H1 (cell line): ENCODE data around the gene ALDH1L2. TPM values are rescaled to one million over a fixed set of nuclear protein-coding genes. Genes with fewer than 3 reads are reported as not detected.

Experiments
- CTCF ChIA-PET: fragments of 300-600 bp; sonication (Branson Sonifier 250); formaldehyde crosslinking; loops from one replicate; lab custom pipeline; 2021; ENCODE audit not compliant: partially characterized antibody; lab: Charles Lee
- POLR2A ChIA-PET: fragments of 300-600 bp; sonication (Branson Sonifier 250); formaldehyde crosslinking; loops from one replicate; lab custom pipeline; 2021; ENCODE audit warnings: inconsistent platforms; ENCODE audit not compliant: partially characterized antibody; lab: Charles Lee
- DNase-seq, 2 experiments: peaks; one replicate each; pipeline versions ENCODE4 v3.0.0 to v3.0.0-alpha.2; 2010 to 2022; ENCODE audit warnings: low spot score in 2 of 2, low read depth in 1 of 2, mixed read lengths in 1 of 2
- FAIRE-seq: peaks from 2 replicates; lab custom pipeline; 2011; peaks lifted over from hg19 to GRCh38; lab: Jason Lieb, UNC
- H2AFZ ChIP-seq: 2 replicates; pipeline ENCODE4 v1.8.1; 2012; ENCODE audit warnings: low read length, inconsistent platforms
- H2AK5ac ChIP-seq: 2 replicates; pipeline ENCODE4 v1.6.1; 2013; ENCODE audit warnings: low read depth, low read length
- H2BK120ac ChIP-seq: replicated peaks from 2 replicates; pipeline ENCODE3; 2013; ENCODE audit warnings: low read depth, low read length, inconsistent platforms
- H2BK12ac ChIP-seq: 2 replicates; pipeline ENCODE4 v1.6.1; 2013; ENCODE audit warnings: low read depth, low read length
- H2BK15ac ChIP-seq: 2 replicates; pipeline ENCODE4 v1.6.1; 2013; ENCODE audit warnings: low read length
- H2BK20ac ChIP-seq: 2 replicates; pipeline ENCODE4 v1.6.1; 2013; ENCODE audit warnings: low read length
- H2BK5ac ChIP-seq: 2 replicates; pipeline ENCODE4 v1.6.1; 2013; ENCODE audit warnings: low read depth, low read length
- H3K14ac ChIP-seq: 2 replicates; pipeline ENCODE4 v1.6.1; 2013; ENCODE audit warnings: inconsistent platforms; ENCODE audit not compliant: insufficient read length
- H3K18ac ChIP-seq: 2 replicates; pipeline ENCODE4 v1.6.1; 2013; ENCODE audit warnings: low read length; ENCODE audit errors: extremely low read depth
- H3K23ac ChIP-seq: 2 replicates; pipeline ENCODE4 v1.6.1; 2013; ENCODE audit warnings: inconsistent platforms; ENCODE audit not compliant: insufficient read length
- H3K23me2 ChIP-seq: 2 replicates; pipeline ENCODE4 v1.6.1; 2013; ENCODE audit warnings: low read depth, low read length
- H3K27ac ChIP-seq: 2 replicates; pipeline ENCODE4 v1.6.1; 2011; ENCODE audit warnings: low read depth, low read length, inconsistent platforms
- H3K27me3 ChIP-seq, 4 experiments: replicated peaks in 1 of 4; 1 replicate in 1 of 4; 2 replicates in 3 of 4; pipeline versions ENCODE4 v1.6.1 to v1.8.1; 2011 to 2013; ENCODE audit warnings: low read length in 3 of 4, mild to moderate bottlenecking in 3 of 4, inconsistent platforms in 2 of 4, mixed read lengths in 2 of 4, moderate library complexity in 1 of 4; ENCODE audit not compliant: control insufficient read depth in 3 of 4, insufficient read depth in 3 of 4; ENCODE audit errors: extremely low read depth in 1 of 4
- H3K36me3 ChIP-seq, 4 experiments: 2 replicates each; pipeline versions ENCODE4 v1.6.1 to v1.8.1; 2011 to 2013; ENCODE audit warnings: mild to moderate bottlenecking in 4 of 4, low read length in 3 of 4, moderate library complexity in 2 of 4, control low read depth in 1 of 4, inconsistent platforms in 1 of 4; ENCODE audit not compliant: insufficient read depth in 4 of 4, control insufficient read depth in 2 of 4
- H3K4ac ChIP-seq: replicated peaks from 2 replicates; pipeline ENCODE3; 2013; ENCODE audit warnings: low read length, low read depth, mixed read lengths, inconsistent platforms; ENCODE audit not compliant: insufficient read length
- H3K4me1 ChIP-seq, 4 experiments: replicated peaks in 1 of 4; 1 replicate in 1 of 4; 2 replicates in 3 of 4; pipeline versions ENCODE4 v1.6.1 to v1.8.1; 2011 to 2013; ENCODE audit warnings: low read length in 3 of 4, inconsistent platforms in 2 of 4, mixed read lengths in 1 of 4; ENCODE audit not compliant: insufficient read depth in 4 of 4, control insufficient read depth in 3 of 4
- H3K4me2 ChIP-seq, 2 experiments: 2 replicates each; pipeline versions ENCODE4 v1.6.1 to v1.8.1; 2011 to 2013; ENCODE audit warnings: low read depth in 2 of 2, low read length in 2 of 2, control low read depth in 1 of 2, inconsistent platforms in 1 of 2, mild to moderate bottlenecking in 1 of 2; ENCODE audit not compliant: insufficient read depth in 1 of 2
- H3K4me3 ChIP-seq, 4 experiments: fragments of 200-600, 300-600 bp in 1 of 4; sonication (generic), shearing (Covaris generic), sonication (Bioruptor Twin) in 1 of 4; 2 replicates each; pipeline versions ENCODE4 v1.5.1 to v1.8.1; 2011 to 2016; ENCODE audit warnings: low read length in 4 of 4, low read depth in 3 of 4, control low read depth in 2 of 4, inconsistent platforms in 2 of 4, mild to moderate bottlenecking in 2 of 4, mixed read lengths in 1 of 4, moderate library complexity in 1 of 4; ENCODE audit not compliant: insufficient read depth in 2 of 4; ENCODE audit errors: extremely low read depth in 1 of 4
- H3K56ac ChIP-seq: replicated peaks from 2 replicates; pipeline ENCODE3; 2013; ENCODE audit warnings: low read depth, mild to moderate bottlenecking, mixed read lengths, low read length, inconsistent platforms; ENCODE audit not compliant: insufficient read length
- H3K79me1 ChIP-seq: 2 replicates; pipeline ENCODE4 v1.6.1; 2013; ENCODE audit warnings: low read depth, low read length, control low read depth
- H3K79me2 ChIP-seq, 2 experiments: 2 replicates each; pipeline versions ENCODE4 v1.6.1 to v1.8.1; 2012 to 2013; ENCODE audit warnings: low read length in 2 of 2, mild to moderate bottlenecking in 2 of 2, inconsistent platforms in 1 of 2; ENCODE audit not compliant: insufficient read depth in 2 of 2, control insufficient read depth in 1 of 2
- H3K9ac ChIP-seq, 4 experiments: replicated peaks in 1 of 4; 1 replicate in 1 of 4; 2 replicates in 3 of 4; pipeline versions ENCODE4 v1.6.1 to v1.8.1; 2011 to 2013; ENCODE audit warnings: low read depth in 3 of 4, low read length in 3 of 4, control low read depth in 2 of 4, mild to moderate bottlenecking in 2 of 4, moderate library complexity in 2 of 4, inconsistent platforms in 1 of 4; ENCODE audit errors: extremely low read depth in 1 of 4
- H3K9me3 ChIP-seq, 2 experiments: 2 replicates each; pipeline versions ENCODE4 v1.6.1 to v1.8.1; 2012 to 2013; ENCODE audit warnings: mild to moderate bottlenecking in 2 of 2, moderate library complexity in 2 of 2, control low read depth in 1 of 2, inconsistent platforms in 1 of 2, low read depth in 1 of 2, low read length in 1 of 2, mixed read lengths in 1 of 2; ENCODE audit not compliant: insufficient read depth in 2 of 2
- H4K20me1 ChIP-seq, 2 experiments: replicated peaks in 1 of 2; 2 replicates each; pipeline versions ENCODE3 to v1.8.1; 2011 to 2013; ENCODE audit warnings: inconsistent platforms in 2 of 2, low read length in 2 of 2, mild to moderate bottlenecking in 1 of 2; ENCODE audit not compliant: insufficient read depth in 2 of 2, control insufficient read depth in 1 of 2
- H4K5ac ChIP-seq: 2 replicates; pipeline ENCODE4 v1.6.1; 2013; ENCODE audit warnings: low read length, low read depth, mixed read lengths, inconsistent platforms; ENCODE audit not compliant: insufficient read length
- H4K8ac ChIP-seq: 2 replicates; pipeline ENCODE4 v1.8.0; 2013; ENCODE audit warnings: mild to moderate bottlenecking, moderate library complexity, low read length, inconsistent platforms; ENCODE audit not compliant: insufficient read depth; ENCODE audit errors: extremely low read depth
- H4K91ac ChIP-seq: replicated peaks from 2 replicates; pipeline ENCODE3; 2013; ENCODE audit warnings: low read length, mixed read lengths, inconsistent platforms; ENCODE audit not compliant: insufficient read length
- TEAD4 ChIP-seq: IDR thresholded peaks from 2 replicates; pipeline ENCODE4 v1.6.1; 2012; ENCODE audit warnings: low read depth, low read length, inconsistent platforms, mixed read lengths
- WGBS, 2 experiments: shearing (Covaris generic) in 1 of 2; methylation state at CpG; one replicate each; pipeline versions ENCODE4 v1.1.6 to v1.1.7; 2013 to 2015; ENCODE audit warnings: low lambda C conversion rate in 2 of 2, mixed read lengths in 2 of 2, inconsistent platforms in 1 of 2, low coverage in 1 of 2, missing lambda C conversion rate in 1 of 2; ENCODE audit not compliant: insufficient replicate concordance in 2 of 2, insufficient coverage in 1 of 2, insufficient read length in 1 of 2; ENCODE audit errors: extremely low coverage in 1 of 2, missing lambda C conversion rate in 1 of 2; 5-methylcytosine and 5-hydroxymethylcytosine counted together
- polyA plus RNA-seq, 7 experiments: library from polyadenylated mRNA; depleted of rRNA in 3 of 7; stranded (reverse) in 5 of 7; unstranded in 2 of 7; fragments of >200 nt in 5 of 7; fragments of 200-250 nt in 2 of 7; gene quantifications; 1 replicate in 5 of 7; 2 replicates in 1 of 7; 4 replicates in 1 of 7; pipeline versions ENCODE4 v1.2.1 to v1.2.3, GENCODE V29; 2011 to 2013; ENCODE audit warnings: missing spikeins in 2 of 7, mixed read lengths in 2 of 7
- total RNA-seq: library from RNA; stranded (reverse); fragmentation: NEBNext Ultra II Directional; extraction: Animal tissue kit (Norgen Biotek cat#: 25700); gene quantifications from 2 replicates; pipeline ENCODE4 v1.2.1, GENCODE V29; 2021

Gene ALDH1L2
- total and polyA plus RNA-seq, 2 of the 8 experiments (the other 6 are each of a cell fraction or from before 2014, with no cell fraction given): 3.7 to 7.2 TPM

- Histone ChIP-seq H2BK20ac (no peak overlapping the region), H3K9ac (no peak overlapping the region), H3K23me2 (no peaks in the 10 kb centered on the region), H2AFZ (no peak overlapping the region), H3K79me2 (peaks cover 0 to 23% of the 10 kb centered on the region in 2 experiments; a peak in 2 of 4 replicates), H3K27me3 (no peaks in the 10 kb centered on the region), H3K4ac (no peak overlapping the region), H2AK5ac (no peak overlapping the region), H2BK15ac (no peak overlapping the region), H3K4me3 (no peak overlapping the region), H3K36me3 (peaks cover 5 to 90% (median 39%) of the 10 kb centered on the region in 4 experiments; a peak in 6 of 8 replicates), H4K8ac (no peak overlapping the region), H4K5ac (no peak overlapping the region), H3K56ac (no peak overlapping the region), H3K4me1 (no peaks in the 10 kb centered on the region), H3K4me2 (no peak overlapping the region), H3K18ac (no peak overlapping the region), H4K91ac (no peak overlapping the region), H3K27ac (no peak overlapping the region), H2BK12ac (no peak overlapping the region), H3K23ac (no peak overlapping the region), H4K20me1 (peaks cover 0 to 2% of the 10 kb centered on the region in 2 experiments), H3K9me3 (no peaks in the 10 kb centered on the region), H2BK5ac (no peak overlapping the region), H3K14ac (no peak overlapping the region), H3K79me1 (no peaks in the 10 kb centered on the region), H2BK120ac (no peak overlapping the region)
- WGBS, 2 experiments: 88% methylated on average over 1 of the region's 1 CpG; no CpG with 5 or more reads in 1 of the 2 experiments
- ChIA-PET POLR2A (no interaction called here), CTCF (no interaction called here)
- FAIRE-seq (no peak), DNase-seq (no peak)
- TF ChIP-seq TEAD4: no peak
Observed at GRCh38 chr12:105116969-105117368, 32.7 kb upstream of the ALDH1L2 start.
